NB4 (cell line): ENCODE measurements around the gene TRIO.

Source experiments
- CTCF ChIP-seq: IDR thresholded peaks from one replicate; pipeline ENCODE4 v1.5.1; 2012; ENCODE audit warnings: low read depth, low read length
- POLR2A ChIP-seq: IDR thresholded peaks from 2 replicates; pipeline ENCODE4 v1.6.1; 2011; ENCODE audit warnings: mild to moderate bottlenecking; ENCODE audit not compliant: insufficient read length; ENCODE audit errors: extremely low read depth

- no peak for TF ChIP-seq CTCF
- TF ChIP-seq POLR2A: no peak
Observed at GRCh38 chr5:14298126-14298847, 155.1 kb downstream of the TRIO start.
